ENCODE results near the gene TRMT44. TPM values are rescaled to one million over a fixed set of nuclear protein-coding genes. Genes with fewer than 3 reads are reported as not detected.

TRMT44 gene
- total and polyA plus RNA-seq, 2 of the 13 experiments (the other 11 are each of a cell fraction or from before 2014, with no cell fraction given) = 5.8 to 8.6 TPM

- TF ChIP-seq ZNF609 (CRISPR knock-in tag; IDR thresholded peaks at IDR 0.05; ENCODE audit: borderline replicate concordance) (0 out of 2 replicates have a peak, but pooled peaks have one; percentile 52), AGO1 (IDR thresholded peaks at IDR 0.05; ENCODE audit: low read depth, low read length, poor library complexity, severe bottlenecking) (no peak), AGO2 (optimal IDR thresholded peaks at IDR 0.05; ENCODE audit: low read depth, low read length) (peak; percentile 49), PTBP1 (IDR thresholded peaks at IDR 0.05; ENCODE audit: low read depth, low read length, poor library complexity, severe bottlenecking) (peak; percentile 30), ZNF512B (CRISPR knock-in tag; IDR thresholded peaks at IDR 0.05; ENCODE audit: borderline replicate concordance) (no peak), ZNF556 (CRISPR knock-in tag; IDR thresholded peaks at IDR 0.05; ENCODE audit: borderline replicate concordance) (peak; percentile 80; the same call in 1 of the 2 replicates), GLMP (CRISPR knock-in tag; IDR thresholded peaks at IDR 0.05; ENCODE audit: borderline replicate concordance) (no peak), ATF4 (CRISPR knock-in tag; IDR thresholded peaks at IDR 0.05) (peak in 1 of 2 experiments; percentile 46; a peak in 1 of 4 replicates), PRPF4 (IDR thresholded peaks at IDR 0.05; ENCODE audit: low read depth, low read length, poor library complexity, severe bottlenecking) (no peak)
These were observed at the start of gene TRMT44, which contains the start of gene ACOX3 (continued) for GRCh38 chr4:8440492-8441311.
